PC-3 (cell line): Measurements from ENCODE around the gene AP3B1. TPM values are rescaled to one million over a fixed set of nuclear protein-coding genes. Genes with fewer than 3 reads are reported as not detected.

ENCODE experiments used
- ATAC-seq: fragments of 200-7000 bp; cut with Tn5 transposase; 2 replicates; pipeline ENCODE4 v1.9.1; 2020; ENCODE audit warnings: mild to moderate bottlenecking, moderate library complexity
- BruUV-seq: library from RNA; stranded (reverse); fragments of 400-500 nt; replicated peaks from 2 replicates; lab custom pipeline; 2021; lab: Mats Ljungman, UMichigan
- CTCF ChIA-PET: fragments of 300-600 bp; sonication (Branson Sonifier 250); formaldehyde crosslinking; loops from one replicate; lab custom pipeline; 2022; ENCODE audit warnings: antibody characterized with exemption; lab: Charles Lee
- POLR2A ChIA-PET: fragments of 300-600 bp; sonication (Branson Sonifier 250); formaldehyde crosslinking; loops from one replicate; lab custom pipeline; 2022; ENCODE audit warnings: antibody characterized with exemption; ENCODE audit not compliant: unreplicated experiment; lab: Charles Lee
- DNase-seq: peaks from one replicate; pipeline ENCODE4 v3.0.0-alpha.2; 2015
- H2AFZ ChIP-seq: fragments of 300-600 bp; sonication (generic); 2 replicates; pipeline ENCODE4 v1.6.0; 2016; ENCODE audit warnings: antibody characterized with exemption, low read length
- H3F3A ChIP-seq: fragments of 300-600 bp; sonication (generic); one replicate; pipeline ENCODE4 v1.6.0; 2017; ENCODE audit warnings: antibody characterized with exemption, low read length, control low read depth, mild to moderate bottlenecking; ENCODE audit not compliant: unreplicated experiment
- H3K27ac ChIP-seq: fragments of 300-600 bp; sonication (generic); 2 replicates; pipeline ENCODE4 v1.5.1; 2016; ENCODE audit warnings: mild to moderate bottlenecking, low read length
- H3K27me3 ChIP-seq: fragments of 300-600 bp; sonication (generic); 2 replicates; pipeline ENCODE4 v1.6.1; 2016; ENCODE audit warnings: low read length, mixed read lengths
- H3K36me3 ChIP-seq: fragments of 300-600 bp; sonication (generic); 2 replicates; pipeline ENCODE4 v1.6.1; 2016; ENCODE audit warnings: low read depth, mixed run types, low read length, mixed read lengths
- H3K4me1 ChIP-seq: fragments of 300-600 bp; sonication (generic); 2 replicates; pipeline ENCODE4 v1.5.1; 2016; ENCODE audit warnings: low read length; ENCODE audit not compliant: insufficient read depth
- H3K4me2 ChIP-seq: fragments of 300-600 bp; sonication (generic); 2 replicates; pipeline ENCODE4 v1.6.0; 2016; ENCODE audit warnings: low read length
- H3K4me3 ChIP-seq: fragments of 300-600 bp; sonication (generic); 2 replicates; pipeline ENCODE4 v1.5.1; 2016; ENCODE audit warnings: mild to moderate bottlenecking, low read length, mixed read lengths
- H3K79me2 ChIP-seq: fragments of 300-600 bp; sonication (generic); 2 replicates; pipeline ENCODE4 v1.6.1; 2017; ENCODE audit warnings: low read length, mixed read lengths
- H3K9ac ChIP-seq: fragments of 300-600 bp; sonication (generic); 2 replicates; pipeline ENCODE4 v1.6.0; 2016; ENCODE audit warnings: mild to moderate bottlenecking, low read length
- H3K9me2 ChIP-seq: fragments of 300-600 bp; sonication (generic); replicated peaks from 2 replicates; pipeline ENCODE4 v1.6.1; 2016; ENCODE audit warnings: mixed run types, low read length, mixed read lengths
- H3K9me3 ChIP-seq: fragments of 300-600 bp; sonication (generic); 2 replicates; pipeline ENCODE4 v1.6.1; 2016; ENCODE audit warnings: low read length, mixed read lengths
- H4K20me1 ChIP-seq: fragments of 300-600 bp; sonication (generic); 2 replicates; pipeline ENCODE4 v1.6.1; 2016; ENCODE audit warnings: low read length, mixed read lengths
- EZH2 ChIP-seq: fragments of 300-600 bp; sonication (generic); IDR thresholded peaks from one replicate; pipeline ENCODE4 v1.6.1; 2017; ENCODE audit warnings: antibody characterized with exemption, mild to moderate bottlenecking, low read length; ENCODE audit not compliant: unreplicated experiment
- EZH2phosphoT487 ChIP-seq: fragments of 300-600 bp; sonication (generic); IDR thresholded peaks from 2 replicates; pipeline ENCODE4 v1.6.1; 2018; ENCODE audit warnings: mild to moderate bottlenecking, antibody characterized with exemption, low read length, borderline replicate concordance
- intact Hi-C: fragments of 100-400 bp; cut with micrococcal nuclease; formaldehyde crosslinking; loops from 2 replicates; pipeline ENCODE4 v1.9.0; 2023
- total RNA-seq: library from RNA; depleted of rRNA; stranded (reverse); fragments of >200 nt; gene quantifications from 2 replicates; pipeline ENCODE4 v1.2.3, GENCODE V29; 2014
- TF ChIP-seq, protein P1 (sequence below): fragments of 300-600 bp; sonication (generic); conservative IDR thresholded peaks from 2 replicates; pipeline ENCODE4 v1.5.1; 2017; ENCODE audit warnings: antibody characterized with exemption, low read depth, mild to moderate bottlenecking, low read length

The AP3B1 gene
- total RNA-seq, 1 experiment from 2014 or later: 25.7 TPM

DNA sequence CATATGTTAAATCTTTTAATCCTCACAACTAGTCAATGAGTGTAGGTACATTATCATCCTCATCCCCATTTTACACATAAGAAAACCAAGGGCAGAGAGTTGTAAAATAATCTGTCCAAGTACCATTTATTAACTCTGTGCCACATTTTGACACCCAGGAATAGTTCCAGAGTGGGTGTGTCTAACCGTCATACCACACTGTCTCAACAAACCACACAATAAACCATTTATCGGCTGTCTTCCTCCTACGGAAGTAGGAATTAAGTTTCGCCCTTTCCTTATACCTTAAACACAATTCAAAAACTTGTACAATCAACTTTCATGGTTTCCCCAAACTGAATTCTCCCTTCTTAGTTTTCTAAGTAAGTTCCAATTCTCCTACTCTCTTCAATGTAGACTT, 11.4 kb downstream of the AP3B1 start:
- no peaks in the 10 kb centered on the region for H3K27me3 ChIP-seq
- no peaks in the 10 kb centered on the region for H3F3A ChIP-seq
- CTCF ChIA-PET: no interaction called here
- no peak overlapping the region for H3K4me2 ChIP-seq
- TF ChIP-seq, protein P1, sequence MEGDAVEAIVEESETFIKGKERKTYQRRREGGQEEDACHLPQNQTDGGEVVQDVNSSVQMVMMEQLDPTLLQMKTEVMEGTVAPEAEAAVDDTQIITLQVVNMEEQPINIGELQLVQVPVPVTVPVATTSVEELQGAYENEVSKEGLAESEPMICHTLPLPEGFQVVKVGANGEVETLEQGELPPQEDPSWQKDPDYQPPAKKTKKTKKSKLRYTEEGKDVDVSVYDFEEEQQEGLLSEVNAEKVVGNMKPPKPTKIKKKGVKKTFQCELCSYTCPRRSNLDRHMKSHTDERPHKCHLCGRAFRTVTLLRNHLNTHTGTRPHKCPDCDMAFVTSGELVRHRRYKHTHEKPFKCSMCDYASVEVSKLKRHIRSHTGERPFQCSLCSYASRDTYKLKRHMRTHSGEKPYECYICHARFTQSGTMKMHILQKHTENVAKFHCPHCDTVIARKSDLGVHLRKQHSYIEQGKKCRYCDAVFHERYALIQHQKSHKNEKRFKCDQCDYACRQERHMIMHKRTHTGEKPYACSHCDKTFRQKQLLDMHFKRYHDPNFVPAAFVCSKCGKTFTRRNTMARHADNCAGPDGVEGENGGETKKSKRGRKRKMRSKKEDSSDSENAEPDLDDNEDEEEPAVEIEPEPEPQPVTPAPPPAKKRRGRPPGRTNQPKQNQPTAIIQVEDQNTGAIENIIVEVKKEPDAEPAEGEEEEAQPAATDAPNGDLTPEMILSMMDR: no peak
- TF ChIP-seq EZH2phosphoT487 (no peak), EZH2 (no peak)
- H3K9me3 ChIP-seq: no peaks in the 10 kb centered on the region
- intact Hi-C loops: no loop called here
- DNase-seq (no peak), ATAC-seq (no peak)
- no TSS peak for BruUV-seq
- H3K9me2 ChIP-seq: no peaks in the 10 kb centered on the region
- POLR2A ChIA-PET: no interaction called here
- H3K4me1 ChIP-seq: peaks cover 7% of the 10 kb centered on the region
- no peak overlapping the region for H3K4me3 ChIP-seq
- H3K27ac ChIP-seq: no peak overlapping the region
- H3K9ac ChIP-seq: no peak overlapping the region
- H3K79me2 ChIP-seq: peaks cover 53% of the 10 kb centered on the region
- no peak overlapping the region for H2AFZ ChIP-seq
- H4K20me1 ChIP-seq: no peaks in the 10 kb centered on the region; the same call in 1 of the 2 replicates
- H3K36me3 ChIP-seq: no peaks in the 10 kb centered on the region

DNA sequence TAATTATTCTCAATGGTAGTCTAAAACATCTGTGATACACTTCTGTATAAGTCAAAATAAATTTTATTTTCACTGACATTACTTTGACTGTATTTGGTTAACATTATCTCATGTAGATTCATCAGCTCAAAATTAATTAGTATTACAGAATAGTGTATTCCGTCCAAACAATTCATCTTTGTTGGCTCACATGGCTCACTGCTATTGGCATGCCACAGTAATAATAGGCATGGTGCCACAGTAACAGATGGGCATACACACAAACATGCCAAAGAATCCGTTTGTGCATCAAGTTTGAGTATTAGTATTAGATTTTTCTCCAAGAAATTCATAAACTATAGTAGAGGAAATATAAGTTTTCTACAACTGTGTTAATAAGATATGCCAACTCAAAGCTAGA, 14.2 kb downstream of the AP3B1 start:
- no peak for TF ChIP-seq EZH2phosphoT487
- TF ChIP-seq, protein P1: no peak
- TF ChIP-seq EZH2: no peak
- ATAC-seq: no peak
- H4K20me1 ChIP-seq: no peaks in the 10 kb centered on the region
- no peaks in the 10 kb centered on the region for H3K27me3 ChIP-seq
- BruUV-seq: no TSS peak
- ChIA-PET POLR2A (no interaction called here), CTCF (no interaction called here)
- no peaks in the 10 kb centered on the region for H3K36me3 ChIP-seq
- no peaks in the 10 kb centered on the region for H3K9me3 ChIP-seq
- DNase-seq: no peak
- peaks cover 25% of the 10 kb centered on the region for H3K79me2 ChIP-seq
- intact Hi-C loops: no loop called here
- no peak overlapping the region for H3K4me2 ChIP-seq
- H2AFZ ChIP-seq: no peak overlapping the region
- H3K9me2 ChIP-seq: no peaks in the 10 kb centered on the region
- no peak overlapping the region for H3K27ac ChIP-seq
- no peaks in the 10 kb centered on the region for H3F3A ChIP-seq
- no peaks in the 10 kb centered on the region for H3K4me1 ChIP-seq
- H3K9ac ChIP-seq: no peak overlapping the region
- no peak overlapping the region for H3K4me3 ChIP-seq

DNA sequence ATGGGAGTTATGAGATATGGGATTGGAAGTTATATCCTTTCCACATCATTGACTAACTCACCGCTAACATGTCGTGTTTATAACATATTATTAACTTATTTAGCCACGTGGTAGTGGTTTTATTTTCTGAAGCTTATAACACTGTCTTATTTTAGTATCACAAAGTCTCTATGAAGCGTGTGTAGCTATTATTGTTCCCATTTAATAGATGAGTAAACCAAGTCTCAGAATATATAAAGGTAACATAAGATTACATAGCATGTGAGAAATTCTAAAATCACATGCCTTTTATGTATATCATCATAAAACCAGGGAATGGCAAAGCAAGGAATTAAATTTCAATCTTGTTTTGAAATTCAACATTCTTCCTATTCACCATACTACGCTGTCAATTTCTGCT, 15.3 kb downstream of the AP3B1 start:
- Histone ChIP-seq H3K9ac (no peak overlapping the region), H2AFZ (no peak overlapping the region), H3F3A (no peaks in the 10 kb centered on the region), H3K4me1 (no peaks in the 10 kb centered on the region), H3K4me2 (no peak overlapping the region), H3K9me2 (no peaks in the 10 kb centered on the region), H3K9me3 (no peaks in the 10 kb centered on the region), H3K27me3 (no peaks in the 10 kb centered on the region), H3K4me3 (no peak overlapping the region), H3K79me2 (peaks cover 20% of the 10 kb centered on the region), H4K20me1 (no peaks in the 10 kb centered on the region), H3K36me3 (no peaks in the 10 kb centered on the region), H3K27ac (no peak overlapping the region)
- DNase-seq: no peak
- ATAC-seq: no peak
- CTCF ChIA-PET: no interaction called here
- BruUV-seq: no TSS peak
- intact Hi-C loops: no loop called here
- TF ChIP-seq EZH2phosphoT487 (no peak), EZH2 (no peak)
- TF ChIP-seq, protein P1: no peak
- POLR2A ChIA-PET: no interaction called here
